Stimulated activated CD8-positive, alpha-beta memory T cell treated with anti-CD3 and anti-CD28 coated beads, Interleukin-15, amount 100 ng/mL, for 48 hours (primary cell): Measurements from ENCODE around the gene NDST3.

Experiments
- DNase-seq, 2 donors: peaks; one replicate each; pipeline ENCODE4 v3.0.0-alpha.2; 2020; ENCODE audit warnings: low read depth in 2 of 2

NDST3 gene

DNA sequence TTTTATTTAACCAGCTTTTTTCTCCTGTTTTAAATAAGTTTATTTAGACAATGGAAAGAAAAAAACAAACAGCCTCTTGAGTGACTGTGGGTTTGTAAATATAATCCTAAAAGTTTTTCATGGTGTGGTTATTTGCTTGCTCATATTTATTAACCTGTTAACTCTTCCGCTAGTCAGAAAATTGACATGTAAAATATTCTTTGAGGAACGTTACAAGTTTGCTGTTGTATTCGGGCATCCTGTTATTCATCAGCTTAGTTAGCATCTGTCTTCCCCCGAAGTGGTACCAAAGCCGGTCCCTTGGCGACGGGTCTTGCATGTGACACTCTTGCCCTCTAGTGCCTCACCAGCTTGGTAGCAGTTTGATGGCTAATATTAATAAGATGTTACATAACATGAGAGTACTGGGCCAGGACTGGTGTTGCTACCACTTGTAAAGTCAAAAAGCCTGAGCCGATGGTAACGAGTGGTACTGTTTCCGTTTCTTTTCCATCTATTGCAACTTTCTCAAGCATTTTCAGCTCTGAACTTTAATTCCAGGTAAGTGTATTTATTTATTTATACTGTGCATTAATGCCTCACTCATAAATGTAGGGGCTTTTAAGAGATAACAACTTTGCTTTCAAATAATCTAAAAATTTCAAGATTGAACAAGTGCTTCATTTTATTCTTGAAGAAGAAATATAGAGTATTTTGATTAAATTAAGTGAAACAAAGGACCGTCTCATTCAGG is at the start of gene NDST3:
Gene NDST3, plus strand, starts transcription at position 434 of the 733 bp plus-strand sequence. CDS start 19,425 bp downstream, outside the sequence.
- no peak for DNase-seq

DNA sequence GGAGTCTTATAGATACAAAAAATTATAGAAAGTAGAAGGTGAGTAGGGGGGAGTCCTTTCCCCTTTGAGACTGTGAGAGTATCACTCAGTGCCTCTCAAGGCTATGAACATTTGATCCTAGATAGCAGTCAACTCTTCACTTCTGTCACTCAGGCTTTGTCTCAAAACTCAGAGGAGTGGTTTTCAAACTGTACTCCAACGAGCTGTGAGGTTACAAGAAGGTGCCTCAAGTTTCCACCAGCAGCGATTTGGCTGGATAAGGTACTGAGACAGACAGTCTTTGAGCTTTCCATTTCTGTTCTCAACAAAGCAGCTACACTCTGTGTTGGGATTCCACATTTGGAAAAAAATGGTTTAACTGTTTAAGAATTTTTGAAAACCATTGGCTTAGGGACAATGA is 48.0 kb upstream of the NDST3 start:
- no peak for DNase-seq

DNA sequence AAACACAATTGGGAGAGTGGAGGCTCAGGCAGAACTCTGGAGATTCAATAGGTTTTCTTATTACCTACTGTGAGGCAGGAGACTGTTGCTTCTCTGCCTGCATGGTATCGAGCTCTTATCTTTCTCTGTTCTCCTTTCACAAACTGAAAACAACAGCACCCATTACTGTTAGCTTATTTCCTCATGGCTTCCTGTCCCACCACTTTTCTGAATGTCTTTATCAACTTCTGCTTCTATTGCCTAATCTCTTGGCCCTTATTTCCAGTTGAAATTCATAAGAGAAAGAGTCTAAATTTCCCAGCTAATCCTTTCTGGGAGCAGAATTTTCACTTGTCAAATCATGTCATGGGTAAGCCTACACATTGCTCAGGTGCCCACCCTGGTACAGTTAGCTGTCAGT is 46.8 kb upstream of the NDST3 start:
- DNase-seq, result no peak

DNA sequence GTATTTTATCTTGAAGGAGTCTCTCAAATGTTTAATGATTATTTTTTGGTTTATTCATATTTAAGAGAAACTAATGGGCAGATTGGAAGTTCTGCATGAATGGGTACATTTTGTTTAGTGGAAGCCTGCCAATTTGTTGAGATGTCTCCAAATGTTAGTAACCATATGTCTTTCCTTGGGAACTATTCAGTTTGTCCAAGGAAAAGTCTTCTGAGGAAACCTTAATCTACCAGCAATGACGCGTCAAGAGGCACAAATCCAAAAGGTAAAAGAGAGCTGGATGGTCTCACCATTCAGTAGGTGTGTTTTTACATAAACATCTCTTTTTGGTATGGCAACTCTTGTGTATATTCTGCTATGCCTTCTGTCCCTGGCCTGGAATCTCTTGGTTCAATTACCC is 37.4 kb upstream of the NDST3 start:
- no peak for DNase-seq

DNA sequence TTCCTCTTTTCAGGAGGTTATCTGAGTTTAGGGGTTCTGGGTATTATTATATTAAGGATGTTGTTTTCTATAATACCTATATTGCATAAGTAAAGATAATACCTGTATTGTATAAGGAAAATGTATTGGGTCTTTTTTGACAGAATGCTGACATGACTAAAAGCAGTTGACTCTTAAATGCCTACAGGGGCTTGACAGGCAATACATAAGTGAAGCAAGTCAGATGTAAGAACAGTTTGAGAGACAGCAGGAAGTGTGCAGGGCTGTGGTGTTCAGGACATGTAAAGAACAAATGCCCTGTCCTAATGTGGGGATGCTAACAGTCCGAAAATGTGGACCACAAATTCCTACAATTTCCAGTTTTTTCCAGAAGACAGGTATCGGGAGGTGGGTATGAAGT is 30.2 kb upstream of the NDST3 start:
- no peak for DNase-seq

DNA sequence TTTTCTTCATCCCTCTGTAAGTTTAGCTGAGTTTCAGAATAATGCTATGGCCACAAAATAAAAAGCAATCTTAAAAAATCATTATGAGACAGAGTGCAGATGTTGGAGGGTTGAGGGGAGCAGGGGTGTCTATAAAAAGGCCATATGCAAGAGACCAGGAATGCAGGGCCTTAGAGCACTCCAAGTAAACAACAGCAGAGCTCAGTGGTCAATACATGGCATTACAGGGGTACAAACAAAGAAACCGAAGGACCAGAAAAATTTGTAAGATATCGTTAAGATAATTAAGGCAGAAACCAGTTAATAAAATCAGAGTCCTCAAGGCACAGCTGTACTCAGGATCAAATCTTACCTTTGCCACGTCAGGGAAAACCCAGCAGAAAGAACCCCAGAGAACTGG is 28.4 kb upstream of the NDST3 start:
- DNase-seq, result no peak

DNA sequence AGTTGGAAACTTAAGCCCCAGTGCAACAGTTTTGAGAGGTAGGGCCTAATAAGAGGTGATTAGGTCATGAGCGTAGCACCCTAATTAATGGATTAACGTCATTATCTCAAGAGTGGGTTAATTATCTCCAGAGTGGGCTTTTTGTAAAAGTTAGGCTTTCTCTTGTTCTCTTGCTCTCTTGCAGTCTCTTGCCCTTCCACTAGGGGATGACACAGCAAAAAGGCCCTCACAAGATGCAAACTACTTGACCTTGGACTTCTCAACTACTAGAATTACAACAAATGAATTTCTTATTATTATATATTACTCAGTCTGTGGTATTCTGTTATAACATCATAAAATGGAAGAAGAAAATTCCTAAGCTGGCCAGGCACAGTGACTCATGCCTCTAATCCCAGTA is 22.1 kb upstream of the NDST3 start:
- no peak for DNase-seq

DNA sequence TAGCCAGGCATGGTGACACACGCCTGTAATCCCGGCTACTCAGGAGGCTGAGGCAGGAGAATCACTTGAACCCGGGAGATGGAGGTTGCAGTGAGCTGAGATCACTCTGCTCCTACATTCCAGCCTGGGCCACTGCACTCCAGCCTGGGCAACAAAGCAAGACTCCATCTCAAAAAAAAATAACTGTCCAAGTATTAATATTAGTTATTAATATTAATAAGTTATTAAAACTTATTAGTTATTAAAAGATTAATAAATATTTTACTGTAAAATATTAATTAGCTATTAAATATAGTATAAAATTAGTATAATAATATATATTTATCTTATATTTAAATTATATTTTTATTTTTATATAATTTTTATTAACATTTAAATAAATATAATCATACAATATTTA is 19.5 kb upstream of the NDST3 start:
- DNase-seq, result no peak

DNA sequence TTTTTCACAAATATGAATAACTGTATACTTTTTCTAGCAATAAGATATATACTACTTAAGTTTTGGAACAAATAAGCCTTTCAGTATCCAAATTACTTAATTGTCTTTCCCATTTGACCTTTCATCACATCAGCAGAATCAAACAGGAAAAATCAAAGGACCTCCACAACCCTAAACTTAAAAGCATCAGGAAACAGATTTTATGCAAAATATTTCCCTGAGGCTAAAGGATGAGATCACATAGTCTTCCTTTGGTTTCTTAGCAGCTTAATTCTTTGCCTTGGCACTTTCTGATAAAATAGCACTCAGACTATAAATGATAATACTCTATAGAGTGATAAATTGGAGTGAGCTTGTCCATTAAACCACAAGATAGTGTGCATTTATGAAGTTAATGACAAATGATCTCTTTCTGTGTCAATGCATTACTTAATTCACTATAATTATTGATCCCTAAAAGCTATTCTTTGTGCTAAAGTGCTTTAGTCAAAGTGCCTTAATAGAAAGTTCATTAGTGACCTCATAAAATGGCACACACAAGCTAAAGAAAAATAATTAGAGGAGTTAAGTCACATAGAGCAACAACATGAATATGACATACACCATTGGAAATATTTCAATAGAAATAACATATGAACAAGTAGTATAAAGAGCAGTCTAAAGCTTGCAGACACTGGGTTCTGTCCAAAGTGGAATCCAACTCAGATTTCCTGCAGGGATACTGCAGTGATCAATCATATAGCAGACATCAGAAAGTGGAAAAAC is 15.7 kb upstream of the NDST3 start:
- DNase-seq, result no peak

DNA sequence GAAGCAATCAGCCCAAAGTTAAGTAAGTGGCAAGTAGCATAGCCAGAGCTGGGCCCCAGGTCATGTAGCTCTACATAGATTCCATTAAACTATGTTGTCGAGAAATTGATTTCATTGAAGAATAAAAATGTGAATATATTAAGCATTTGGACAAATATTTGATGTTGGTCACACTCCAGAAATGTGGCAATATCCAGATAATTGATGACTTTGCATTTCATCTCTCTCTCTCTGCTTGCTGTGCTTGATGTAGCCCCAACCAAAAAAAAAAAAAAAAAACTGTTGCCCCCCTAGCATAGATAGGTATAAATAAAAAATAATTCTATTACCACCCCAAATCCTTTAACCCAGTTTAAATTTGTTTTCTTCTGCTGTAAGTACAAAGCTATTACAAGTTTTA is 7.5 kb upstream of the NDST3 start:
- DNase-seq, result no peak

DNA sequence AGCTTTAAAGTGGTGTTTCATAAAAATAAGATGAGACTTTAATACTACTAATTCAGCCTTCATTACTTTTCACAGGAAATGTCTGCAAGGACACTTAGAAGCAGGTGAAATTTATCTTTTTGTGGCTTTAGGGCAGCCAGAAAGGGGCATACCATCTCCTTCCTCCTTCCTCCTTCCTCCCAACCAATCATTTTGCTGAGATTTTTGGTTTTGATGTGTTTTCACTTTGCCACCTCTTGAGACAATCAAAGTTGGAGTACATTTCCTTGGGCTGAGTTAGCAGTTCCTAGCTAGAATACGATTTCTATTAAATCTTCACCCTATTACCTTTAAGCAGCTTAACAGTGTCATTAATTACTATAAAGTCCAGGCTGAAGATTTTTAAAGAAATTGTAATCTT is 5.1 kb upstream of the NDST3 start:
- no peak for DNase-seq

DNA sequence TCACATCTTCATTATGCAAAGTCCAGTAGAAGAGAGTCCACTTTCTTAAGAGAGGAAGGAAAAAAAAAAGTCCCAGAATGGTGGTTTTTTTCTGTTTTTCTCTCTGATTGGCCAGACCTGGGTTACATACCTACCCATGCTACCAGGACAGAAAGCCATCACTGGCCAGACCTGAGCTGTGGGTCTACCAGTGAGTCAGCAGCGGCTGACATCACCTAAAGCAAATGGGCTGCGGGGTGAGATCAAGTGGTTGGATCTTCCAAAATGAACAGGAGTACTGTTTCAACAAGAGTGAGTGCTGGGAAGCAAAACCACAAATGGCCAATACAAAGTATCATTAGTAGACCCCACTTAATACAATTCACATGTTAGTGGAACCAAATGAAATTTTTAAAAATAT is 1.6 kb upstream of the NDST3 start:
- no peak for DNase-seq

DNA sequence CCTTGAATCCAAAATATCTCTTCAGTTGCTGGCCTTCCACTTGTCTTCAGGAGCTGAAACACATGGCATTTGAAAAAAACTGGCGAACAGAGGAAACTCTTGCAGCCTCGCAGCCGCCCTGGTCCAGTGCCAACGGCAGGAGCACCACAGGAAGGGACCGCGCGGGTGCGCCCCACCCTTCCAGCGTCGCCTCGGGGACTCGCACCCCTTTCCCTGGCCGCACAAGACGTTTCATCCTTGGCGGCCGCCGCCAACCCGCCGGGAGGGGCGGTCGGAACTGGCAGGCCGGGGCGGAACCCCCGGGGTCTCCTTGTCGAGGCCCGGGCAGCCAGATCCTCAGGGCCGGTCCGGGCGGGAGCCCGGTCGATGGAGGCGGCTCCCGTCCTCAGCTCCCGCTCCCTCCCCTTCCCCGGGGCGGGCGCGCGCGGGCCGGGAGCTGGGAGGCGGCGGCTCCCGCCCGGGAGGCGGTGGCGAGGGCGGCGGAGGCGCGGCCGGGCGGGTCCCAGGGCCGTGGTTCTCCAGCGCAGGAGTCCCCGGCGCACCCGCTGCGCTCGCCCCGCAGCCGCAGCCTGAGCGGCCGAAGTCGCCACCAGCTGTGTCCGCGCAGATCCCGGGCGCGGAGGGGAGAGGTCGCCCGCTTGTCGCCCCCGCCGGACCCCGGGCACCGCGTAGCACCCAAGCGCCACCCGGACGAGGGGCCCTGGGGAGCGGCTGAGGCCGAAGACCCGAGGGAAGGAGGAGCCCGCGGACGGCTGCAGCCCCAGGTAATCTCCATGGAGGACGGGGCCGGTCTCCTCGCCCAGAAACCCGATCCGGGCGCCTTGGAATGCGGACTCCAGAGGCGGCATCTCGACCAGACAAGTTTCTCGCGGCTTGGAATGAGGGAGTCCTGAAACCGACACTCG is 886 bp upstream of the NDST3 start:
- DNase-seq, result no peak

DNA sequence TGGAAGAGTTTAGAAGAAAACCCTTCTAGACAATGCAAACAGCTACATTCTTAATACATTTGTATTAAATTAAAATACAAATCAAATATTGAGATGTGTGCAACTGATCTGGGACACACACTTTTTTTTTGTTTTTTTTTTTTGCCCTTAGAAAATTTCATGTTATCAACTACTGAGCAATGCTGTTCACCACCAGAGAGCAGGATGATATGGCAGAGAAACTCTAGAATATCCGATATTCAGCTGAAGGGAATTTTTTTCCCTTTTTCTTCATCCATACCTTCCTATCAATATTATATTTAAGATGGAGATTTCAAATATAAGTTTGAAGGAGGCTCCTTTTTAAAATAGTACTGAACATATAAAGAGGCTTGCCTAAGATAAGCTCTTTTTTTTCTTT is 1.0 kb downstream of the NDST3 start:
- no peak for DNase-seq

DNA sequence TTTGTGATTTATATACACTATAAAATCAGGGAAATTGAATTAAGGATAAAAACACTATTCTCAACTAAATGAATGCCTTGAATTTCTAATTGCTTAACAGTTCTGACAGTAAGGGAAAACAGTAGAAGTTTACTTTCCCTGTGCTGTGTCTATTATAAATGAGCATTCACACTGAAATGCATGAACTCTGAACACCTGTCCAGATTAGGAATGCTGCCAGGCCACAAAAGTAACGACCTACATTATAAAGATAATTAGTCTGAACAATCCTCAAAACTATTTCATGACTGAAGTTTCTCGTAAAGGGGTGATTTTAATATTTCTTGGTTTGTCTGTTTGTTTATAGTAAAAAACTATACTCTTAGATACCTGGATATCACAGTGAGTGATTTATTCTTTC is 2.0 kb downstream of the NDST3 start:
- no peak for DNase-seq

DNA sequence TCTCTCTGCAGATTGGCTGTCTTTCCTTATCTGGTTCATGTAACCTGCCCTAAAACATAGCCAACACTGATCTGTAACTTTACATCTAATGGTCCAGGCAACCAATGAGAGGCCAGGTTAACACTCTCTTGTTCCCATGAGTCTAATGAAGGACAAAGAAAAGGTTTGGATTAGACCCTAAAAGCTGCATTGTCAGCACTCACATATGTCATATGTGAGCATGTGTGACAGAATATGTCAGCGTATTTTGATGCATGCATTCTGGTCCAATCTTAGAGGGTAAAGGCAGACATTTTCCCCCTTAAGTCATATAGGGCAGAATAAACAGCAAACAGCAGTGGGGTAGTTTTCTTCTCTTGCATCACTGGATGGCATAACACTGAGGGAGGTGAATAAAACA is 3.7 kb downstream of the NDST3 start:
- DNase-seq, result no peak

DNA sequence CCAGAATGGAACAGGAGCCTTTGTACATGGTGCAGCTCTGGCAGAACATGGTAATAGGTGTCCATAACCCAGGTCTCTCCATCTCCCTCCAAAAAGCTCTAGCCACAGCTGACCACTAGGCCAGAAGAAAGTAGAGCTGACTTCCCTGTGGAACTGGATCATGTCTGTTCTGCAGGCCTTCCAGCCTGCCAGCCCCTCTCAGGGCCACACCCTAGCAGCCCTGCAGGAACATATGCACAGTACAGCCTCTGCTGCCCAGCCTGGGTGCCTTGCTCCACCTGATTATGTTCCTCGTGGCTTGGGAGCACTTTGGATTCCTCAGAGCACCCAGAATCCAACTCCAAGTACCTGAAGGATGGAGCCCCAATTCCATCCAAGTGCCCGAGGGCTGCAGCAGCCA is 12.0 kb downstream of the NDST3 start:
- no peak for DNase-seq

DNA sequence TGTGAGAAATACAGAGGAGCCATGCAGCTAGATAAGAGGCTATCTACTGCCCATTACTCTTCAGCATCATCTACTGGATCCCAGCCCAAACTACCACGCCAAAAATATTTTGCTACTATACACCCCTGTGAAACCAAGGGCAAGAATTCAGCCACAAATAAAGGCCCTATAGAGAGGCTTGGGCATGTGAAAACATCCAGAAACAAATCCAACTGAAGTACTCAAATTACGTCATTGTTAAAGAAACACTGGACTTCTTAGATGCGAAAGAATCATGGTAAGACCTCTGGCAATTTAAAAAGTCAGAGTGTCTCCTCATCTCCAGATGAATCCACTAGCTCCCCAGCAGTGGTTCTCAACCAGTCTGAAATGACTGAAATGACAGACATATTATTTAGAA is 12.8 kb downstream of the NDST3 start:
- DNase-seq, result no peak

DNA sequence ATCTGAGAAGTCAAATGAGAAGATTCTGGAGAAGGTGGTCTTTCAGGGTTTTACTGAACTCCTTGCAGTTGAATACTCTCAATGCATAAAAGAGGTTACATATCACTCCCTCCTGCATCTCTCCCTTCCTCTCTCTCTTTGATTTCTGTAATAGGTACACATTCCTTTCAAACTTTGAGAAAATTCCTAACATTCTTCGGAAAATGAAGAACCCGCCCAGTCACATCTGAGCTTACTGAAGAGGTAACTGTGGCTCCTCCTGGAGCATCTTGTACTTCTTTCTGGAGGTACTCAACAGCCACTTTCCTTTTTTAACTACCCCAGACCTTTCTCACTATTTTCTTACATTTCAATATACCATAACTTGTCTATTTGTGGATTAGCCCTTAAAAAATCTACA is 24.7 kb downstream of the NDST3 start:
- DNase-seq, result no peak

DNA sequence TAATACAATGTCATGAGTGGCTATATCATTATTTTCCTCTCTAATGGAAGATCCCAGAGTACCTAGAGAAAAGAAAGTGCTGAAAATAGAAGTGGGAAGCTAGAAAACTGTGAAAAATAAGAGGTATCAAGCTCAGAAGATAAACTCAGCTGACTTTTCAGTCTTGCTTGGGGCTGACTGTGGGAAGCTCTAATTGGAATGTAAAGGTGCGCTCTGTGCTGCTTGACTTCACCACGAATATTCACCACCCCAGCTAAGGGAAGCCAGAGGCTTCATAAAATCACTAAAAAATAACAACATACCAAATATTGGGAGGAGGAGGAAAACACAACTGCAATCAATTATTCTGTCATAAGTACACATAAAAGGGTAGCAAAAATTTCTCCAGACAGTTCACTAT is 25.1 kb downstream of the NDST3 start:
- no peak for DNase-seq

DNA sequence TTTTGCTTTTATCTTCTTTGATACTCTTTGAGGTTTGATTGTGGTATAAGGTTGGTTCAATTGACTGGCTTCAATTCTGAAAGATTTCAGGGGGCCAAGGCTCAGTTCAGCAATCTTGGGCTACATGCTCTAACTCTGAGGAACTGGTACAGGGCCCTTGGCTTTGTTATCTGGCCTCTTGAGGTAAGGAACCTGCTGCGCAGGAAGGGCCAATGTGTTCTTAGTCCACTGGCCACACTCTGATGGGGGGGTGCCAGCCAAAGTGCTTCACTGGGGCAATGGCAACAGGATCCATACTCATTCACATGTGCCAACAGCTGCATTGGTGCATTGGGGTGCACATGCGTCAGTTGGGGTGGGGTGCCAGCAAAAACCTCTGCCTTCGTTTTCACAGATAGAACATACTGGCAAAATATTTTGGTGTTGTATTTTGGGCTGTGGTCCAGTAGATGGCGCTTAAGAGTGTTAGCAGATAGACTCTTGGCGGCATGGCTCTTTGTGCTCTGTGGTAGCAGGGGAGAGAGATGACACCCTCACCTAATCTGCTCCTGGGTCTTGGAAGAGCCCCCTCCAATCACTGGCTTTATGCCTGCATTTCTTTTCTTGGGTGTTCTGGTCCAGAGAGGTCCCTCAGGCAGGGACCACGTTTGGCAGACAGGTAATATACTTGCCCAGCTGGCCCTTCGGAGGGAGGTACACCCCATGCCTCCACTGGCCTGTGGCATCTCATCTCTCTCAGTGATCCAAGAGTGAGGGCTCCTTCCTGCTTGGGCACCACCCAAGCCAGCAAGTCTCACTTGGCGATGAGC is 42.9 kb downstream of the NDST3 start:
- DNase-seq, result no peak

DNA sequence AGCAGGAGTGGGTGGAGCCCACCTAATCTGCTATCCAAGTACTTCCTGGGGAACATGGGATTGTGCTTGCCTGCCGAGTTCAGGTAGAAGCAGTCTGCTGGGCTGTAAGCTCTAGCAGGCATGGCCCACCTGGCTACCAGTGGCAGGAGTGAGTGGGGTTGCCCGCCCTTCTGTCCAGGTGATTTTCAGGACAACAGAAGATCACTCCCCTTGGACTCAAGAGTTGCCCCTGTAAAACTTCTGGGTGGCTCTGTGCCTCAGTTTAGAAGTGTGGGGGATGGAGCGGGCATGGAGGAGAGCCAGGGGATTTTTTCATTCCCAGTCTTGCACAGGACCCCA is 43.5 kb downstream of the NDST3 start:
- DNase-seq, result no peak
